OCI-M2 (cell line): ENCODE data around the gene STRIP2.
"Not testable (repeated sequence)": the region's sequence is repeated elsewhere in the genome, so short reads cannot be mapped to it uniquely, and the experiment has no call there.

Experiments used
- DNase-seq: peaks from one replicate; lab custom pipeline; 2025; ENCODE audit not compliant: unreplicated experiment; lab: John Stamatoyannopoulos, UW

Gene STRIP2

GRCh38 chr7:129433847-129434674 lies at the start of gene STRIP2:
Gene STRIP2 (plus strand): TSS chr7:129434432. CDS start chr7:129434473, 41 bp downstream.
- peak; percentile 92 for DNase-seq

- DNase-seq: no peak
Measured at GRCh38 chr7:129385116-129385515, 49.1 kb upstream of the STRIP2 start.

GRCh38 chr7:129385598-129385997 lies 48.6 kb upstream of the STRIP2 start:
- DNase-seq: no peak

- no peak for DNase-seq
Measured at GRCh38 chr7:129386506-129386905, 47.7 kb upstream of the STRIP2 start.

GRCh38 chr7:129387537-129387936 lies 46.7 kb upstream of the STRIP2 start:
- no peak for DNase-seq

GRCh38 chr7:129388333-129389098 lies 45.7 kb upstream of the STRIP2 start:
- DNase-seq: no peak

GRCh38 chr7:129389829-129390228 lies 44.4 kb upstream of the STRIP2 start:
- no peak for DNase-seq

- DNase-seq: no peak
Measured at GRCh38 chr7:129390314-129390713, 43.9 kb upstream of the STRIP2 start.

GRCh38 chr7:129391546-129392171 lies 42.6 kb upstream of the STRIP2 start:
- DNase-seq: no peak

GRCh38 chr7:129393255-129393654 lies 41.0 kb upstream of the STRIP2 start:
- no peak for DNase-seq

GRCh38 chr7:129394101-129394500 lies 40.1 kb upstream of the STRIP2 start:
- DNase-seq: no peak

- no peak for DNase-seq
Measured at GRCh38 chr7:129394982-129395914, 39.0 kb upstream of the STRIP2 start.

GRCh38 chr7:129401228-129401966 lies 32.8 kb upstream of the STRIP2 start:
- DNase-seq: peak; percentile 62

- no peak for DNase-seq
Measured at GRCh38 chr7:129401967-129402860, 32.0 kb upstream of the STRIP2 start.

GRCh38 chr7:129405527-129405926 lies 28.7 kb upstream of the STRIP2 start:
- DNase-seq: no peak

- DNase-seq: not testable (repeated sequence)
Measured at GRCh38 chr7:129410238-129410637, 24.0 kb upstream of the STRIP2 start.

- DNase-seq: no peak
Measured at GRCh38 chr7:129412501-129412900, 21.7 kb upstream of the STRIP2 start.

- DNase-seq: no peak
Measured at GRCh38 chr7:129417073-129417472, 17.2 kb upstream of the STRIP2 start.

GRCh38 chr7:129421717-129422250 lies 12.4 kb upstream of the STRIP2 start:
- no peak for DNase-seq
